OCI-LY1 (cell line): ENCODE results near the gene NFIA.

Experiments used
- H2AFZ ChIP-seq: fragments of 200-600 bp; sonication (generic), shearing (Covaris generic); 2 replicates; pipeline ENCODE4 v1.6.0; 2014; ENCODE audit warnings: antibody characterized with exemption, mild to moderate bottlenecking, low read length
- H3F3A ChIP-seq: fragments of 200-600 bp; sonication (generic), shearing (Covaris generic); 2 replicates; pipeline ENCODE4 v1.6.0; 2014; ENCODE audit warnings: mild to moderate bottlenecking, antibody characterized with exemption, low read length, moderate library complexity; ENCODE audit not compliant: insufficient read depth
- H3K27ac ChIP-seq: fragments of 200-600 bp; sonication (generic); 2 replicates; pipeline ENCODE4 v1.5.1; 2014; ENCODE audit warnings: low read length, mixed run types, mild to moderate bottlenecking, low read depth; ENCODE audit not compliant: poor library complexity, severe bottlenecking
- H3K27me3 ChIP-seq: fragments of 200-600 bp; sonication (generic); 2 replicates; pipeline ENCODE4 v1.6.0; 2014; ENCODE audit warnings: antibody characterized with exemption, mild to moderate bottlenecking, low read length, moderate library complexity; ENCODE audit not compliant: insufficient read depth
- H3K36me3 ChIP-seq: fragments of 200-600 bp; sonication (generic); 2 replicates; pipeline ENCODE4 v1.6.1; 2014; ENCODE audit warnings: mild to moderate bottlenecking, antibody characterized with exemption, low read length, moderate library complexity, mixed read lengths; ENCODE audit not compliant: insufficient read depth
- H3K4me1 ChIP-seq: fragments of 200-600 bp; sonication (generic); 2 replicates; pipeline ENCODE4 v1.5.1; 2014; ENCODE audit warnings: mild to moderate bottlenecking, low read length, moderate library complexity; ENCODE audit not compliant: insufficient read depth, severe bottlenecking
- H3K4me2 ChIP-seq: fragments of 200-600 bp; sonication (generic), shearing (Covaris generic); 2 replicates; pipeline ENCODE4 v1.6.1; 2014; ENCODE audit warnings: low read length
- H3K4me3 ChIP-seq: fragments of 200-600 bp; sonication (generic); 2 replicates; pipeline ENCODE4 v1.5.1; 2014; ENCODE audit warnings: low read length, low read depth, mild to moderate bottlenecking, mixed read lengths; ENCODE audit not compliant: poor library complexity, severe bottlenecking
- H3K79me2 ChIP-seq: fragments of 200-600 bp; shearing (Covaris generic); 2 replicates; pipeline ENCODE4 v1.6.1; 2016; ENCODE audit warnings: mixed run types, low read length, mixed read lengths; ENCODE audit not compliant: insufficient read depth
- H3K9ac ChIP-seq: fragments of 200-600 bp; sonication (generic), shearing (Covaris generic); 2 replicates; pipeline ENCODE4 v1.6.1; 2014; ENCODE audit warnings: mild to moderate bottlenecking, low read length, mixed read lengths
- H3K9me2 ChIP-seq: fragments of 200-600 bp; sonication (generic), shearing (Covaris generic); 2 replicates; pipeline ENCODE4 v1.6.1; 2014; ENCODE audit warnings: low read depth, mild to moderate bottlenecking, low read length, mixed read lengths
- H3K9me3 ChIP-seq: fragments of 200-600 bp; shearing (Covaris generic); 2 replicates; pipeline ENCODE4 v1.6.1; 2014; ENCODE audit warnings: low read length, mixed read lengths
- H4K20me1 ChIP-seq: fragments of 200-600 bp; sonication (generic), shearing (Covaris generic); 2 replicates; pipeline ENCODE4 v1.6.0; 2016; ENCODE audit warnings: mild to moderate bottlenecking, low read length; ENCODE audit not compliant: insufficient read depth
- CTCF ChIP-seq: fragments of 200-600 bp; sonication (generic), shearing (Covaris generic); IDR thresholded peaks from 2 replicates; pipeline ENCODE4 v1.5.1; 2017; ENCODE audit warnings: mild to moderate bottlenecking, antibody characterized with exemption, low read length, moderate library complexity, mixed read lengths
- EZH2 ChIP-seq: fragments of 200-600 bp; sonication (generic), shearing (Covaris generic); IDR thresholded peaks from 2 replicates; pipeline ENCODE4 v1.8.0; 2017; ENCODE audit warnings: borderline replicate concordance, mixed run types, mild to moderate bottlenecking, antibody characterized with exemption, low read length, moderate library complexity, mixed read lengths

Gene NFIA

GRCh38 chr1:61109158-61109557, 26.8 kb downstream of the NFIA start:
- H3K4me1 ChIP-seq = peaks cover 17% of the 10 kb centered on the region
- H3F3A ChIP-seq = peaks cover 3% of the 10 kb centered on the region; the same call in 1 of the 2 replicates
- no peaks in the 10 kb centered on the region for H3K27me3 ChIP-seq
- no peak overlapping the region for H3K27ac ChIP-seq
- H3K9ac ChIP-seq = no peak overlapping the region
- no peaks in the 10 kb centered on the region; the same call in 1 of the 2 replicates for H3K9me3 ChIP-seq
- H3K4me2 ChIP-seq = no peak overlapping the region
- no peak overlapping the region for H3K4me3 ChIP-seq
- no peaks in the 10 kb centered on the region for H3K9me2 ChIP-seq
- H3K79me2 ChIP-seq = peaks cover 61% of the 10 kb centered on the region
- no peak overlapping the region for H2AFZ ChIP-seq
- H4K20me1 ChIP-seq = no peaks in the 10 kb centered on the region
- peaks cover 28% of the 10 kb centered on the region for H3K36me3 ChIP-seq
- no peak for TF ChIP-seq EZH2
- no peak for TF ChIP-seq CTCF

- Histone ChIP-seq H3K9ac (no peak overlapping the region), H3K79me2 (peaks cover 53% of the 10 kb centered on the region), H3K4me2 (no peak overlapping the region), H3K9me3 (no peaks in the 10 kb centered on the region; the same call in 1 of the 2 replicates), H3K4me1 (peaks cover 14% of the 10 kb centered on the region), H3K9me2 (no peaks in the 10 kb centered on the region), H3F3A (peaks cover 2% of the 10 kb centered on the region; the same call in 1 of the 2 replicates), H3K36me3 (peaks cover 28% of the 10 kb centered on the region), H2AFZ (no peak overlapping the region), H3K27ac (no peak overlapping the region), H3K27me3 (no peaks in the 10 kb centered on the region), H3K4me3 (no peak overlapping the region), H4K20me1 (no peaks in the 10 kb centered on the region)
- no peak for TF ChIP-seq CTCF
- TF ChIP-seq EZH2 = no peak
These were observed 27.5 kb downstream of the NFIA start for GRCh38 chr1:61109910-61110309.

GRCh38 chr1:61110554-61110953, 28.2 kb downstream of the NFIA start:
- no peaks in the 10 kb centered on the region for H3K27me3 ChIP-seq
- peaks cover 14% of the 10 kb centered on the region for H3K4me1 ChIP-seq
- TF ChIP-seq CTCF (no peak), EZH2 (no peak)
- no peaks in the 10 kb centered on the region for H3K9me2 ChIP-seq
- H3K36me3 ChIP-seq = peaks cover 28% of the 10 kb centered on the region
- H3K9ac ChIP-seq = no peak overlapping the region
- H4K20me1 ChIP-seq = no peaks in the 10 kb centered on the region
- no peak overlapping the region for H3K27ac ChIP-seq
- no peaks in the 10 kb centered on the region; the same call in 1 of the 2 replicates for H3K9me3 ChIP-seq
- H3K79me2 ChIP-seq = peaks cover 47% of the 10 kb centered on the region
- H3K4me3 ChIP-seq = no peak overlapping the region
- no peaks in the 10 kb centered on the region for H3F3A ChIP-seq
- no peak overlapping the region for H2AFZ ChIP-seq
- no peak overlapping the region for H3K4me2 ChIP-seq
